ENCODE data around the gene PDLIM1. TPM values are rescaled to one million over a fixed set of nuclear protein-coding genes. Genes with fewer than 3 reads are reported as not detected.

PDLIM1 gene
- total RNA-seq, 1 experiment from 2014 or later: 115 TPM

DNA sequence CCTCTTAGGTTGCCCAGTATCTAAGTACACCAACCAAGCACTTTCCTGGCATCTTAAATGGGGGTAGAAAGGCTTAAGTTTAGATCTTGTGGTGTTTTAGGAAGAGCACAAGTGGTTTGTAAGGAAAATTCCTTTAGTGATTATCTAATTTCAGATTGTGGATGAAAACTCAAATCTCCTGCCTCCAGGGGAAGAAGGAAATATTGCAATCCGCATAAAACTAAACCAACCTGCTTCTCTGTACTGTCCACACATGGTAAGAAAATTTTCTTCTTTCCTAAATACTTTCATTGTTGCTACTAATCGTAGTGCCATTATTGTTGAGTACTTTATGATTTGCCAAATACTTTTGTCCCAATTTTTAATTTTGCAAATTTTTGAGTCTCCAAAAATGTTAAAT, 65.7 kb downstream of the PDLIM1 start:
- H3K27ac Mint-ChIP-seq: no peak overlapping the region
- Histone ChIP-seq H3K23ac (ENCODE audit: insufficient read length, low read depth, low read length) (no peak overlapping the region), H3K4ac (ENCODE audit: low read depth, low read length) (no peak overlapping the region), H4K5ac (ENCODE audit: insufficient read length, low read depth, low read length) (no peak overlapping the region), H3K27me3 (ENCODE audit: insufficient read depth, low read length) (no peaks in the 10 kb centered on the region), H3K79me2 (ENCODE audit: insufficient read depth, low read length) (no peaks in the 10 kb centered on the region), H2BK15ac (ENCODE audit: low read depth, low read length) (0 out of 2 replicates have a peak overlapping the region, but pooled peaks have one; percentile 98), H4K20me1 (ENCODE audit: control insufficient read depth, insufficient read depth, insufficient read length) (no peaks in the 10 kb centered on the region), H2BK20ac (ENCODE audit: low read depth, low read length, poor library complexity, severe bottlenecking) (no peak overlapping the region), H4K91ac (ENCODE audit: insufficient read length, low read depth, low read length) (no peak overlapping the region), H3K9me3 (ENCODE audit: control insufficient read depth, low read depth, low read length) (no peaks in the 10 kb centered on the region), H3K18ac (ENCODE audit: insufficient read length, low read depth, low read length) (no peak overlapping the region), H3K9ac (ENCODE audit: extremely low read depth, insufficient read length, low read length) (no peak overlapping the region), H2AK5ac (ENCODE audit: insufficient read length, low read length) (no peak overlapping the region), H3K4me1 (ENCODE audit: insufficient read depth, low read length) (peaks cover 8% of the 10 kb centered on the region; the same call in 1 of the 2 replicates), H3K27ac (ENCODE audit: insufficient read length, low read depth, low read length) (no peak overlapping the region), H3T11ph (ENCODE audit: low read length) (no peak overlapping the region), H3K79me1 (ENCODE audit: insufficient read depth, low read depth, low read length, poor library complexity, severe bottlenecking) (no peaks in the 10 kb centered on the region), H3K23me2 (ENCODE audit: insufficient read length, low read depth, low read length, poor library complexity, severe bottlenecking) (peaks cover 3% of the 10 kb centered on the region), H2AFZ (ENCODE audit: low read length) (no peak overlapping the region), H3K14ac (ENCODE audit: insufficient read depth, low read length) (no peak overlapping the region), H4K8ac (replicated peaks; ENCODE audit: insufficient read length, low read depth, low read length) (no peak overlapping the region), H2BK120ac (ENCODE audit: low read depth, low read length, poor library complexity, severe bottlenecking) (no peak overlapping the region), H2BK5ac (ENCODE audit: insufficient read length, low read length) (no peak overlapping the region), H3K56ac (ENCODE audit: insufficient read length, low read depth, low read length) (no peak overlapping the region), H3K4me2 (ENCODE audit: insufficient read depth, insufficient read length, low read length) (no peak overlapping the region), H2BK12ac (ENCODE audit: insufficient read length, low read depth, low read length) (peak overlapping the region; percentile 70)
- peaks cover 4 to 38% (median 15%) of the 10 kb centered on the region in 3 experiments for H3K36me3 Mint-ChIP-seq (ENCODE audit: insufficient read depth in 1 of 3, low read depth in 3 of 3)
- H3K4me1 Mint-ChIP-seq: peaks cover 41 to 43% of the 10 kb centered on the region in 2 experiments
- peaks cover 6 to 12% of the 10 kb centered on the region in 2 experiments; a peak in 4 of 5 replicates for H3K9me3 Mint-ChIP-seq
- DNase-seq: no peak
- H3K4me3 Mint-ChIP-seq: no peak overlapping the region
- WGBS (ENCODE audit: extremely low coverage, insufficient read length, low lambda C conversion rate): no CpG with 5 or more reads among the region's 2 CpGs
- H3K27me3 Mint-ChIP-seq (ENCODE audit: low read depth): no peaks in the 10 kb centered on the region
- TF ChIP-seq, protein P1, sequence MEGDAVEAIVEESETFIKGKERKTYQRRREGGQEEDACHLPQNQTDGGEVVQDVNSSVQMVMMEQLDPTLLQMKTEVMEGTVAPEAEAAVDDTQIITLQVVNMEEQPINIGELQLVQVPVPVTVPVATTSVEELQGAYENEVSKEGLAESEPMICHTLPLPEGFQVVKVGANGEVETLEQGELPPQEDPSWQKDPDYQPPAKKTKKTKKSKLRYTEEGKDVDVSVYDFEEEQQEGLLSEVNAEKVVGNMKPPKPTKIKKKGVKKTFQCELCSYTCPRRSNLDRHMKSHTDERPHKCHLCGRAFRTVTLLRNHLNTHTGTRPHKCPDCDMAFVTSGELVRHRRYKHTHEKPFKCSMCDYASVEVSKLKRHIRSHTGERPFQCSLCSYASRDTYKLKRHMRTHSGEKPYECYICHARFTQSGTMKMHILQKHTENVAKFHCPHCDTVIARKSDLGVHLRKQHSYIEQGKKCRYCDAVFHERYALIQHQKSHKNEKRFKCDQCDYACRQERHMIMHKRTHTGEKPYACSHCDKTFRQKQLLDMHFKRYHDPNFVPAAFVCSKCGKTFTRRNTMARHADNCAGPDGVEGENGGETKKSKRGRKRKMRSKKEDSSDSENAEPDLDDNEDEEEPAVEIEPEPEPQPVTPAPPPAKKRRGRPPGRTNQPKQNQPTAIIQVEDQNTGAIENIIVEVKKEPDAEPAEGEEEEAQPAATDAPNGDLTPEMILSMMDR (conservative IDR thresholded peaks at IDR 0.05): no peak
